ENCODE measurements around the gene TCF4. TPM values are rescaled to one million over a fixed set of nuclear protein-coding genes. Genes with fewer than 3 reads are reported as not detected.

Gene TCF4
- total RNA-seq, 4 donors from 2014 or later: 114 to 190 (median 132) TPM

DNA sequence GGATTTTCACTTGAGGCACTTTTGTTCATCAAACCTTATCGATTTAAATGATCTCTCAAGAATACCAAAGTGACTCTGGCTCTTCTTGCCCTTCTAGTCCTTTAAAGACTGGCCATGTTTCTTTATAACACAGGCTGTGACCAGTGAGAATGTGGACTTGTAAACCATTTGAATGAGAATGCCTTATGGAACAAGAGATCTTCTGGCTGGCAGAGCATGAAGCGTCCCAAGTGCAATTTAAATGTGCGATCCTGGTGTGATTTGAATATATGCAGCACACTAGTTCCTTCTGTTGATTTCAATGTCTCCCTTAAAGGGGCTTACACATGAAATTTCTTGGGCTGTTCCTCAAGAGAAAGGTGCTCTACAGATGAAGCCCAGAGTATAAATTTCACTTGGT lies 366.4 kb downstream of the TCF4 start:
- TF ChIP-seq CTCF (IDR thresholded peaks at IDR 0.05): no peak
- TF ChIP-seq POLR2A (IDR thresholded peaks at IDR 0.05): no peak
- Histone ChIP-seq H3K4me1 (peaks cover 0 to 6% of the 10 kb centered on the region in 2 donors), H3K9me3 (no peaks in the 10 kb centered on the region), H3K27ac (no peak overlapping the region), H3K27me3 (no peaks in the 10 kb centered on the region), H3K36me3 (peaks cover 0 to 4% of the 10 kb centered on the region in 2 donors), H3K4me3 (replicated peaks in 1 of 3) (no peak overlapping the region)
- no peak for DNase-seq
- WGBS, 2 donors: 42 to 54% methylated on average over 3 of the region's 3 CpGs
- intact Hi-C loops (cut with DNase I): no loop called here

GRCh38 chr18:55220523-55220922 lies 367.5 kb downstream of the TCF4 start:
- Histone ChIP-seq H3K4me1 (peaks cover 0 to 6% of the 10 kb centered on the region in 2 donors), H3K27me3 (no peaks in the 10 kb centered on the region), H3K9me3 (no peaks in the 10 kb centered on the region), H3K36me3 (no peaks in the 10 kb centered on the region), H3K27ac (no peak overlapping the region), H3K4me3 (replicated peaks in 1 of 3) (no peak overlapping the region)
- DNase-seq: no peak
- intact Hi-C loops (cut with DNase I): no loop called here
- 50 to 59% methylated on average over 1 of the region's 1 CpG for WGBS, 2 donors
- TF ChIP-seq CTCF (IDR thresholded peaks at IDR 0.05) (no peak), POLR2A (IDR thresholded peaks at IDR 0.05) (no peak)

- H3K9me3 ChIP-seq: no peaks in the 10 kb centered on the region
- no peak for DNase-seq
- intact Hi-C loops (cut with DNase I): no loop called here
- no peaks in the 10 kb centered on the region for H3K27me3 ChIP-seq
- no peaks in the 10 kb centered on the region for H3K36me3 ChIP-seq
- no peak overlapping the region for H3K4me3 ChIP-seq (replicated peaks in 1 of 3)
- TF ChIP-seq POLR2A (IDR thresholded peaks at IDR 0.05): no peak
- no peak for TF ChIP-seq CTCF (IDR thresholded peaks at IDR 0.05)
- WGBS, 2 donors: 94 to 98% methylated on average over 3 of the region's 3 CpGs
- H3K27ac ChIP-seq: no peak overlapping the region
- H3K4me1 ChIP-seq: peaks cover 0 to 6% of the 10 kb centered on the region in 2 donors
These were observed 368.2 kb downstream of the TCF4 start for GRCh38 chr18:55219823-55220222.

DNA sequence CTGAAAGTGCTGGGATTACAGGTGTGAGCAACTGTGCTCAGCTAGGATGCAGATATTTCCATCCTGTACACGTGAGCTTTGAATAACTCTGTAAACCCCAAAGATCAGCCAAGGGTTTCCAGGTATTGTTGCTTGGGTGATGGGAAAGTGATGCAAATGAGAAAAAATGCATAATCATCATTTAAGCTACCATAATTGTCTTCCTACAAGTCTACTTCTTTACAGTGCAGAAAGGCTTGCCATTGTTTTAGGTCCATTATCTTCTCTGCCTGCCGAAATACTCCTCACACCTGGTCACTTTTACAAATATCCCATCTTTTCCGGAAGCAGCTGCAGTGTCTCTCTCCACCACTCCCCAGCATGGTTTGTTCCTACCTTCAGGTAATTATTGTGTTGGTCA lies 368.9 kb downstream of the TCF4 start:
- DNase-seq: no peak
- peaks cover 0 to 6% of the 10 kb centered on the region in 2 donors for H3K4me1 ChIP-seq
- intact Hi-C loops (cut with DNase I): no loop called here
- TF ChIP-seq CTCF (IDR thresholded peaks at IDR 0.05) (no peak), POLR2A (IDR thresholded peaks at IDR 0.05) (no peak)
- H3K36me3 ChIP-seq: no peaks in the 10 kb centered on the region
- no peak overlapping the region for H3K4me3 ChIP-seq (replicated peaks in 1 of 3)
- 80 to 81% methylated on average over 3 of the region's 3 CpGs for WGBS, 2 donors
- no peak overlapping the region for H3K27ac ChIP-seq
- no peaks in the 10 kb centered on the region for H3K27me3 ChIP-seq
- no peaks in the 10 kb centered on the region for H3K9me3 ChIP-seq

- 55 to 58% methylated on average over 5 of the region's 5 CpGs for WGBS, 2 donors
- H3K4me3 ChIP-seq (replicated peaks in 1 of 3): no peak overlapping the region
- H3K36me3 ChIP-seq: no peaks in the 10 kb centered on the region
- peaks cover 0 to 8% of the 10 kb centered on the region in 2 donors for H3K4me1 ChIP-seq
- TF ChIP-seq POLR2A (IDR thresholded peaks at IDR 0.05): no peak
- no peak for TF ChIP-seq CTCF (IDR thresholded peaks at IDR 0.05)
- DNase-seq: no peak
- no peak overlapping the region for H3K27ac ChIP-seq
- no peaks in the 10 kb centered on the region for H3K27me3 ChIP-seq
- intact Hi-C loops (cut with DNase I): no loop called here
- no peaks in the 10 kb centered on the region for H3K9me3 ChIP-seq
These were observed 373.0 kb downstream of the TCF4 start for GRCh38 chr18:55214969-55215368.
